Breast epithelium (tissue), 4 donors: ENCODE measurements around the gene RCVRN. TPM values are rescaled to one million over a fixed set of nuclear protein-coding genes. Genes with fewer than 3 reads are reported as not detected.
A peak's percentile ranks its signal among the peaks of the same experiment; 100 is the strongest.

Source experiments
- DNase-seq, 2 donors: peaks; one replicate each; pipeline ENCODE4 v3.0.0-alpha.2; 2019; ENCODE audit warnings: low spot score in 2 of 2
- H3K27ac ChIP-seq, 2 donors: fragments of 200-600 bp; sonication (generic) in 1 of 2; one replicate each; pipeline ENCODE4 v1.5.1; 2016 to 2019; ENCODE audit warnings: mild to moderate bottlenecking in 1 of 2
- H3K27me3 ChIP-seq, 2 donors: fragments of 200-600 bp; sonication (generic) in 1 of 2; one replicate each; pipeline versions ENCODE4 v1.5.1 to v1.6.0; 2017 to 2019; ENCODE audit warnings: control low read depth in 1 of 2, mild to moderate bottlenecking in 1 of 2
- H3K36me3 ChIP-seq: fragments of 200-600 bp; one replicate; pipeline ENCODE4 v1.5.1; 2019
- H3K4me1 ChIP-seq, 2 donors: fragments of 200-600 bp; sonication (generic); one replicate each; pipeline ENCODE4 v1.5.1; 2016 to 2019; ENCODE audit warnings: control low read depth in 1 of 2
- H3K4me3 ChIP-seq, 3 donors: fragments of 200-600 bp; sonication (generic); 1 replicate in 2 of 3; 2 replicates in 1 of 3; pipeline ENCODE4 v1.5.1; 2016 to 2019; ENCODE audit warnings: mild to moderate bottlenecking in 3 of 3, moderate library complexity in 2 of 3
- H3K9me3 ChIP-seq, 2 donors: fragments of 200-600 bp; sonication (generic) in 1 of 2; one replicate each; pipeline ENCODE4 v1.5.1; 2016 to 2019; ENCODE audit warnings: control low read depth in 1 of 2
- POLR2A ChIP-seq: fragments of 450-650 bp; IDR thresholded peaks from one replicate; pipeline ENCODE4 v1.6.1; 2016; ENCODE audit warnings: antibody characterized with exemption, mild to moderate bottlenecking, moderate library complexity
- POLR2AphosphoS5 ChIP-seq, 3 donors: sonication (generic); formaldehyde crosslinking; IDR thresholded peaks; one replicate each; pipeline ENCODE4 v1.6.1; 2017; ENCODE audit warnings: antibody characterized with exemption in 3 of 3
- intact Hi-C: fragments of 100-400 bp; cut with DNase I; formaldehyde crosslinking; loops from one replicate; pipeline ENCODE4 v1.15.1; 2023; ENCODE audit warnings: low total_unique reads
- total RNA-seq, 3 donors: library from RNA; depleted of rRNA; stranded (reverse); fragments of >200 nt; gene quantifications; one replicate each; pipeline ENCODE4 v1.1.0, GENCODE V29; 2016
- TF ChIP-seq, protein P1 (sequence below), 3 donors: fragments of 450-650 bp; IDR thresholded peaks; one replicate each; pipeline ENCODE4 v1.5.1; 2016 to 2017; ENCODE audit warnings: antibody characterized with exemption in 3 of 3, mild to moderate bottlenecking in 3 of 3, moderate library complexity in 3 of 3

The RCVRN gene
- total RNA-seq, 3 donors from 2014 or later, result 0.15 to 0.66 (median 0.32) TPM

DNA sequence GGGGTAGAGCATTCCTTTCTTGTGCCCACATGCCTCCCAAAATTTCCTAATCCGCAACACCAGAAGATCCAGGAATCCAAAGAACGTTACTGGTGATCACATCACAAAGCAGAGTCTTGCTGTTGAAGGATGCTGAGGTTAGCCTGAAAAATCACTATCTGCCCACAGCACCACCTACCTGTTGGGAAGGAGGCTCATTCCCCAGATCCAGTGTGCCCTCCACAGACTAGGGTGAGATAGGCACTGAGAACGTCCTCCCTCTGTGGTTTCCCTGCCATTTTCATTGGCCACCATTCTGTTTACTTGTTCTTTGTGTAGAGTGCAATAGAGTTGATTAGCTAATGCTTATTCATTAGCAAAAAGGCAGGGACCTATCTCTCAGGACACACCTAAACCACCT, 30.3 kb downstream of the RCVRN start:
- intact Hi-C loops, result no loop called here
- H3K4me3 ChIP-seq, result no peak overlapping the region
- no peaks in the 10 kb centered on the region for H3K36me3 ChIP-seq
- no peak for TF ChIP-seq POLR2AphosphoS5 (IDR thresholded peaks at IDR 0.05)
- TF ChIP-seq, protein P1, sequence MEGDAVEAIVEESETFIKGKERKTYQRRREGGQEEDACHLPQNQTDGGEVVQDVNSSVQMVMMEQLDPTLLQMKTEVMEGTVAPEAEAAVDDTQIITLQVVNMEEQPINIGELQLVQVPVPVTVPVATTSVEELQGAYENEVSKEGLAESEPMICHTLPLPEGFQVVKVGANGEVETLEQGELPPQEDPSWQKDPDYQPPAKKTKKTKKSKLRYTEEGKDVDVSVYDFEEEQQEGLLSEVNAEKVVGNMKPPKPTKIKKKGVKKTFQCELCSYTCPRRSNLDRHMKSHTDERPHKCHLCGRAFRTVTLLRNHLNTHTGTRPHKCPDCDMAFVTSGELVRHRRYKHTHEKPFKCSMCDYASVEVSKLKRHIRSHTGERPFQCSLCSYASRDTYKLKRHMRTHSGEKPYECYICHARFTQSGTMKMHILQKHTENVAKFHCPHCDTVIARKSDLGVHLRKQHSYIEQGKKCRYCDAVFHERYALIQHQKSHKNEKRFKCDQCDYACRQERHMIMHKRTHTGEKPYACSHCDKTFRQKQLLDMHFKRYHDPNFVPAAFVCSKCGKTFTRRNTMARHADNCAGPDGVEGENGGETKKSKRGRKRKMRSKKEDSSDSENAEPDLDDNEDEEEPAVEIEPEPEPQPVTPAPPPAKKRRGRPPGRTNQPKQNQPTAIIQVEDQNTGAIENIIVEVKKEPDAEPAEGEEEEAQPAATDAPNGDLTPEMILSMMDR (IDR thresholded peaks at IDR 0.05), result no peak
- no peak for TF ChIP-seq POLR2A
- H3K4me1 ChIP-seq, result no peaks in the 10 kb centered on the region
- H3K9me3 ChIP-seq, result no peaks in the 10 kb centered on the region
- no peaks in the 10 kb centered on the region for H3K27me3 ChIP-seq
- no peak for DNase-seq
- peak overlapping the region; percentile 17 to 58 for H3K27ac ChIP-seq

GRCh38 chr17:9872852-9873251, 32.2 kb downstream of the RCVRN start:
- intact Hi-C loops, result no loop called here
- H3K4me1 ChIP-seq, result no peaks in the 10 kb centered on the region
- H3K27me3 ChIP-seq, result no peaks in the 10 kb centered on the region
- H3K36me3 ChIP-seq, result no peaks in the 10 kb centered on the region
- DNase-seq, result no peak
- H3K9me3 ChIP-seq, result no peaks in the 10 kb centered on the region
- no peak for TF ChIP-seq POLR2AphosphoS5 (IDR thresholded peaks at IDR 0.05)
- TF ChIP-seq, protein P1 (IDR thresholded peaks at IDR 0.05), result no peak
- TF ChIP-seq POLR2A, result no peak
- H3K27ac ChIP-seq, result no peak overlapping the region
- H3K4me3 ChIP-seq, result no peak overlapping the region

- no peaks in the 10 kb centered on the region for H3K4me1 ChIP-seq
- no peak for DNase-seq
- no peak overlapping the region for H3K27ac ChIP-seq
- no peak overlapping the region for H3K4me3 ChIP-seq
- H3K9me3 ChIP-seq, result no peaks in the 10 kb centered on the region
- H3K27me3 ChIP-seq, result no peaks in the 10 kb centered on the region
- no peaks in the 10 kb centered on the region for H3K36me3 ChIP-seq
- intact Hi-C loops, result no loop called here
- no peak for TF ChIP-seq POLR2AphosphoS5 (IDR thresholded peaks at IDR 0.05)
- TF ChIP-seq, protein P1 (IDR thresholded peaks at IDR 0.05), result no peak
- no peak for TF ChIP-seq POLR2A
Measured at GRCh38 chr17:9868552-9868951, 36.5 kb downstream of the RCVRN start.

- H3K4me3 ChIP-seq, result no peak overlapping the region
- H3K36me3 ChIP-seq, result no peaks in the 10 kb centered on the region
- H3K27me3 ChIP-seq, result no peaks in the 10 kb centered on the region
- DNase-seq, result no peak
- no peaks in the 10 kb centered on the region for H3K4me1 ChIP-seq
- H3K27ac ChIP-seq, result no peak overlapping the region
- TF ChIP-seq POLR2AphosphoS5 (IDR thresholded peaks at IDR 0.05), result no peak
- TF ChIP-seq, protein P1 (IDR thresholded peaks at IDR 0.05), result no peak
- no peak for TF ChIP-seq POLR2A
- intact Hi-C loops, result loop anchor here (2.0 kb wide), 1 partner anchor 25 kb away; no protein-coding TSS in a partner anchor
- H3K9me3 ChIP-seq, result no peaks in the 10 kb centered on the region
Measured at GRCh38 chr17:9865586-9865985, 39.5 kb downstream of the RCVRN start.

- Histone ChIP-seq H3K27me3 (no peaks in the 10 kb centered on the region), H3K9me3 (peaks cover 12 to 13% of the 10 kb centered on the region in 2 donors), H3K36me3 (no peaks in the 10 kb centered on the region), H3K4me3 (no peak overlapping the region), H3K4me1 (no peaks in the 10 kb centered on the region), H3K27ac (no peak overlapping the region)
- TF ChIP-seq POLR2A (no peak), POLR2AphosphoS5 (IDR thresholded peaks at IDR 0.05) (no peak)
- TF ChIP-seq, protein P1 (IDR thresholded peaks at IDR 0.05), result no peak
- no peak for DNase-seq
- intact Hi-C loops, result no loop called here
Measured at GRCh38 chr17:9862949-9863348, 42.1 kb downstream of the RCVRN start.
